Skin of body (tissue), 2 donors: Measurements from ENCODE around the gene BRK1. TPM values are rescaled to one million over a fixed set of nuclear protein-coding genes. Genes with fewer than 3 reads are reported as not detected.
A peak's percentile ranks its signal among the peaks of the same experiment; 100 is the strongest.
"Not testable (repeated sequence)": the region's sequence is repeated elsewhere in the genome, so short reads cannot be mapped to it uniquely, and the experiment has no call there.

Experiments
- DNase-seq: peaks from one replicate; lab custom pipeline; 2025; lab: John Stamatoyannopoulos, UW
- total RNA-seq: library from RNA; depleted of rRNA; stranded (reverse); fragments of >200 nt; gene quantifications from one replicate; pipeline ENCODE4 v1.2.3, GENCODE V29; 2014

BRK1 gene
- total RNA-seq, 1 donor from 2014 or later, result 74.1 TPM

- no peak for DNase-seq
These were observed 27.5 kb downstream of the BRK1 start for GRCh38 chr3:10142707-10143560.

GRCh38 chr3:10145685-10146084 lies 30.2 kb downstream of the BRK1 start:
- DNase-seq, result no peak

GRCh38 chr3:10149226-10149625 lies 33.8 kb downstream of the BRK1 start:
- DNase-seq, result no peak

- no peak for DNase-seq
These were observed 35.5 kb downstream of the BRK1 start for GRCh38 chr3:10150987-10151386.

- DNase-seq, result no peak
These were observed 39.1 kb downstream of the BRK1 start for GRCh38 chr3:10154335-10155122.

- DNase-seq, result no peak
These were observed 39.6 kb downstream of the BRK1 start for GRCh38 chr3:10155123-10155472.

GRCh38 chr3:10155658-10156057 lies 40.2 kb downstream of the BRK1 start:
- DNase-seq, result no peak

- DNase-seq, result peak; percentile 38
These were observed 41.6 kb downstream of the BRK1 start for GRCh38 chr3:10157031-10157430.

GRCh38 chr3:10158555-10158954 lies 43.1 kb downstream of the BRK1 start:
- DNase-seq, result not testable (repeated sequence)

GRCh38 chr3:10160346-10160745 lies 44.9 kb downstream of the BRK1 start:
- peak; percentile 81 for DNase-seq

- DNase-seq, result no peak
These were observed 45.5 kb downstream of the BRK1 start for GRCh38 chr3:10160925-10161324.

- DNase-seq, result no peak
These were observed 46.7 kb downstream of the BRK1 start for GRCh38 chr3:10162185-10162584.

- not testable (repeated sequence) for DNase-seq
These were observed 48.7 kb downstream of the BRK1 start for GRCh38 chr3:10164201-10164545.

GRCh38 chr3:10164546-10165393 lies 49.3 kb downstream of the BRK1 start, which contains the start of gene IRAK2:
Gene IRAK2 (plus strand): TSS chr3:10164919. CDS start chr3:10164955, 36 bp downstream.
- DNase-seq, result peak; percentile 22

- DNase-seq, result no peak
These were observed 50.7 kb downstream of the BRK1 start for GRCh38 chr3:10166213-10166604.

GRCh38 chr3:10169000-10169496 lies 53.6 kb downstream of the BRK1 start:
- no peak for DNase-seq

- DNase-seq, result no peak
These were observed 55.5 kb downstream of the BRK1 start for GRCh38 chr3:10170915-10171478.

GRCh38 chr3:10173095-10173925 lies 57.8 kb downstream of the BRK1 start:
- no peak for DNase-seq

GRCh38 chr3:10173926-10174435 lies 58.5 kb downstream of the BRK1 start:
- peak; percentile 59 for DNase-seq

- not testable (repeated sequence) for DNase-seq
These were observed 59.9 kb downstream of the BRK1 start for GRCh38 chr3:10175334-10175733.
